ENCODE results near the gene S100A13. TPM values are rescaled to one million over a fixed set of nuclear protein-coding genes. Genes with fewer than 3 reads are reported as not detected.

S100A13 gene
- total RNA-seq, 2 experiments from 2014 or later: 8.1 to 9.4 TPM

GRCh38 chr1:153635872-153636271 lies 8.6 kb upstream of the S100A13 start:
- H3K9me3 Mint-ChIP-seq: peaks cover 4% of the 10 kb centered on the region
- peak overlapping the region; percentile 99 for H3K27ac Mint-ChIP-seq
- H3K4me3 Mint-ChIP-seq: peak overlapping the region; percentile 100
- ATAC-seq (no peak), DNase-seq (no peak)
- H3K36me3 Mint-ChIP-seq (ENCODE audit: low read depth): peaks cover 52% of the 10 kb centered on the region
- CTCF ChIA-PET: interaction anchor here (1.2 to 3.1 kb wide), 4 partner anchors 8 to 125 kb away, joined by 3 to 19 read pairs (median 16); partner anchors contain the start of gene S100A14
- no peaks in the 10 kb centered on the region for H3K27me3 Mint-ChIP-seq
- TF ChIP-seq, protein P1, sequence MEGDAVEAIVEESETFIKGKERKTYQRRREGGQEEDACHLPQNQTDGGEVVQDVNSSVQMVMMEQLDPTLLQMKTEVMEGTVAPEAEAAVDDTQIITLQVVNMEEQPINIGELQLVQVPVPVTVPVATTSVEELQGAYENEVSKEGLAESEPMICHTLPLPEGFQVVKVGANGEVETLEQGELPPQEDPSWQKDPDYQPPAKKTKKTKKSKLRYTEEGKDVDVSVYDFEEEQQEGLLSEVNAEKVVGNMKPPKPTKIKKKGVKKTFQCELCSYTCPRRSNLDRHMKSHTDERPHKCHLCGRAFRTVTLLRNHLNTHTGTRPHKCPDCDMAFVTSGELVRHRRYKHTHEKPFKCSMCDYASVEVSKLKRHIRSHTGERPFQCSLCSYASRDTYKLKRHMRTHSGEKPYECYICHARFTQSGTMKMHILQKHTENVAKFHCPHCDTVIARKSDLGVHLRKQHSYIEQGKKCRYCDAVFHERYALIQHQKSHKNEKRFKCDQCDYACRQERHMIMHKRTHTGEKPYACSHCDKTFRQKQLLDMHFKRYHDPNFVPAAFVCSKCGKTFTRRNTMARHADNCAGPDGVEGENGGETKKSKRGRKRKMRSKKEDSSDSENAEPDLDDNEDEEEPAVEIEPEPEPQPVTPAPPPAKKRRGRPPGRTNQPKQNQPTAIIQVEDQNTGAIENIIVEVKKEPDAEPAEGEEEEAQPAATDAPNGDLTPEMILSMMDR (IDR thresholded peaks at IDR 0.05): no peak
- intact Hi-C loops (cut with micrococcal nuclease): no loop called here
- H3K4me1 Mint-ChIP-seq (ENCODE audit: low read depth): peaks cover 48% of the 10 kb centered on the region
- POLR2A ChIA-PET: interaction anchor here (0.7 to 6.3 kb wide), 8 partner anchors 11 to 506 kb away, joined by 4 to 72 read pairs (median 26); partner anchors contain the start of genes ILF2, S100A6 and SNAPIN

- peak; percentile 95 for ATAC-seq
- Mint-ChIP-seq H3K27ac (peak within 1 kb of the TSS; percentile 99), H3K9me3 (peaks cover 4% of the 10 kb centered on the region), H3K27me3 (no peaks in the 10 kb centered on the region), H3K36me3 (ENCODE audit: low read depth) (peaks cover 42% of the 10 kb centered on the region), H3K4me3 (peak within 1 kb of the TSS; percentile 100), H3K4me1 (ENCODE audit: low read depth) (peaks cover 45% of the 10 kb centered on the region)
- intact Hi-C loops (cut with micrococcal nuclease): no loop called here
- TF ChIP-seq, protein P1 (IDR thresholded peaks at IDR 0.05): no peak
- peak; percentile 98 for DNase-seq
- POLR2A ChIA-PET: interaction anchor here (0.6 to 4.5 kb wide), 24 partner anchors 10 to 356 kb away, joined by 3 to 64 read pairs (median 5); partner anchors contain the start of genes ILF2, RPS27, S100A4 and S100A6
- CTCF ChIA-PET: interaction anchor here (0.7 to 3.1 kb wide), 18 partner anchors 10 to 353 kb away, joined by 3 to 19 read pairs (median 6); partner anchors contain the start of genes NPR1, RAB13, S100A14 and S100A6
Observed at GRCh38 chr1:153633754-153634665, 6.7 kb upstream of the S100A13 start, which contains the start of gene CHTOP. Gene CHTOP, plus strand, starts transcription at chr1:153634066. Its CDS starts 2,523 bp downstream, at chr1:153636589.

- ChIA-PET CTCF (interaction anchor here (1.0 to 3.1 kb wide), 14 partner anchors 11 to 353 kb away, joined by 3 to 19 read pairs (median 6); partner anchors contain the start of genes NPR1, RAB13, S100A14 and S100A6), POLR2A (interaction anchor here (0.9 to 4.5 kb wide), 17 partner anchors 10 to 140 kb away, joined by 3 to 64 read pairs (median 5); partner anchors contain the start of genes ILF2, S100A4, S100A6 and SNAPIN)
- no peak for DNase-seq
- no peaks in the 10 kb centered on the region for H3K27me3 Mint-ChIP-seq
- no peak for ATAC-seq
- H3K27ac Mint-ChIP-seq: peak overlapping the region; percentile 99
- H3K9me3 Mint-ChIP-seq: peaks cover 4% of the 10 kb centered on the region
- peaks cover 41% of the 10 kb centered on the region for H3K4me1 Mint-ChIP-seq (ENCODE audit: low read depth)
- H3K4me3 Mint-ChIP-seq: peak overlapping the region; percentile 100
- H3K36me3 Mint-ChIP-seq (ENCODE audit: low read depth): peaks cover 37% of the 10 kb centered on the region
- intact Hi-C loops (cut with micrococcal nuclease): no loop called here
- TF ChIP-seq, protein P1 (IDR thresholded peaks at IDR 0.05): no peak
Observed at GRCh38 chr1:153633161-153633753, 6.0 kb upstream of the S100A13 start.

DNA sequence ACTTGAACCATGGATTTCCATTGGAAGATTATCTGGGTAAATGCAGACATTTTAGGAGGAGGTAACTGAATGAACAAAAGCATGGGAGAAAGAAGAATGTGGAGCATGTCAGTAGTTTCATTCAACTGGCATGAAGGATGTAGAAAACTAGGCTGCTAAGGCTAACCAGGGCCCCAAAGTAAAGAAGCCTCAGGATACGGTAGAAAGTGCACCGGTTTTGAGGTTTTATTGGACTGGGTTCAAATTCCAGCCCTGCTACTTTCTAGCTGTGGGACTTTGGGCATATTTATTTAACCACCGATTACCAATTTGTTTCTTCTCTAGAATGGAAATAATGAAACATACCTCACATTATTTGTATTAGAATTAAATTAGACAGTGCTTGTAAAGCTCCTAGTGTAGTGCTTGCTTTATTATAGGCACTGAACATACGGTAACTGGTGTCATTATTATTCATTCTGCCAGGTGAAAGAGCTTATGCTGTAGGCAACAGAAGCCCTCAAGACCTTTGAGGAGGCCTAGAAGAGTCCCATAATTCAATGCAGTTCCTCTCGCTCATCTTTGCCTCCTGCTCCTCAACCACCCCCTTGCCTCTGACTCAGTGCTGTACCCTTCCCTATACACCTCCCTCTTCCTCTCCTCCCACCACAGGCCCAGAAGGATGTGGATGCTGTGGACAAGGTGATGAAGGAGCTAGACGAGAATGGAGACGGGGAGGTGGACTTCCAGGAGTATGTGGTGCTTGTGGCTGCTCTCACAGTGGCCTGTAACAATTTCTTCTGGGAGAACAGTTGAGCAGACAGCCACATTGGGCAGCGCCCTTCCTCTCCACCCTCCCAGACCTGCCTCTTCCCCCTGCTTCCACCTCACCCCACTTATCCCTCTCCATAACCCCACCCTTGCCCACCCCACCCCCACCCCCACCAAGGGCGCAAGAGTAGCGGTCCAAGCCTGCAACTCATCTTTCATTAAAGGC lies 4.0 kb upstream of the S100A13 start:
- DNase-seq (no peak), ATAC-seq (no peak)
- Mint-ChIP-seq H3K4me3 (no peak overlapping the region), H3K27ac (peak overlapping the region; percentile 63), H3K36me3 (ENCODE audit: low read depth) (peaks cover 21% of the 10 kb centered on the region), H3K9me3 (peaks cover 4% of the 10 kb centered on the region), H3K4me1 (ENCODE audit: low read depth) (peaks cover 30% of the 10 kb centered on the region), H3K27me3 (peaks cover 6% of the 10 kb centered on the region)
- TF ChIP-seq, protein P1 (IDR thresholded peaks at IDR 0.05): no peak
- intact Hi-C loops (cut with micrococcal nuclease): no loop called here
- POLR2A ChIA-PET: no interaction called here
- CTCF ChIA-PET: interaction anchor here (2.7 to 6.4 kb wide), 2 partner anchors 14 to 98 kb away, joined by 15 to 60 read pairs; partner anchors contain the start of gene S100A14
